HepG2 (cell line): ENCODE measurements around the gene CLIC1. TPM values are rescaled to one million over a fixed set of nuclear protein-coding genes. Genes with fewer than 3 reads are reported as not detected.

ENCODE experiments used
- CEBPG ChIP-seq: IDR thresholded peaks from 2 replicates; pipeline ENCODE4 v1.6.1; 2016
- GZF1 ChIP-seq: sonication (generic); formaldehyde crosslinking; IDR thresholded peaks from 2 replicates; pipeline ENCODE4 v1.5.1; 2020; ENCODE audit warnings: mild to moderate bottlenecking, missing genetic modification reagents
- NPAS2 ChIP-seq: sonication (generic); formaldehyde crosslinking; IDR thresholded peaks from 2 replicates; pipeline ENCODE4 v1.8.0; 2022; ENCODE audit warnings: mild to moderate bottlenecking, missing genetic modification reagents, borderline replicate concordance
- PAF1 ChIP-seq: IDR thresholded peaks from 2 replicates; pipeline ENCODE4 v1.6.1; 2016; ENCODE audit warnings: missing genetic modification reagents, missing compliant biosample characterization
- SMYD3 ChIP-seq: sonication (generic); formaldehyde crosslinking; IDR thresholded peaks from 2 replicates; pipeline ENCODE4 v1.8.1; 2023; ENCODE audit warnings: mild to moderate bottlenecking, missing genetic modification reagents
- SOX6 ChIP-seq, 2 experiments: fragments of 450-650 bp in 1 of 2; sonication (generic) in 1 of 2; formaldehyde crosslinking in 1 of 2; IDR thresholded peaks; 2 replicates each; pipeline versions ENCODE4 v1.4.0 to v1.6.1; 2017 to 2020; ENCODE audit warnings: antibody characterized with exemption in 1 of 2, mild to moderate bottlenecking in 1 of 2, missing genetic modification reagents in 1 of 2
- TCF7L2 ChIP-seq: IDR thresholded peaks from 2 replicates; pipeline ENCODE4 v1.6.1; 2011; ENCODE audit warnings: mild to moderate bottlenecking, low read depth, low read length, moderate library complexity
- ZBTB3 ChIP-seq: sonication (generic); formaldehyde crosslinking; IDR thresholded peaks from 2 replicates; pipeline ENCODE4 v1.4.0; 2020; ENCODE audit warnings: low read depth, mild to moderate bottlenecking, moderate library complexity, missing genetic modification reagents, borderline replicate concordance
- ZKSCAN1 ChIP-seq: fragments of 150-350 bp; IDR thresholded peaks from 2 replicates; pipeline ENCODE4 v1.6.1; 2014; ENCODE audit warnings: low read length
- ZNF12 ChIP-seq: sonication (generic); formaldehyde crosslinking; IDR thresholded peaks from 2 replicates; pipeline ENCODE4 v1.5.0; 2020; ENCODE audit warnings: missing genetic modification reagents
- ZNF124 ChIP-seq: sonication (generic); formaldehyde crosslinking; IDR thresholded peaks from 2 replicates; pipeline ENCODE4 v1.4.0; 2020; ENCODE audit warnings: missing genetic modification reagents
- ZNF20 ChIP-seq: sonication (generic); formaldehyde crosslinking; IDR thresholded peaks from 2 replicates; pipeline ENCODE4 v1.4.0; 2020; ENCODE audit warnings: mild to moderate bottlenecking, moderate library complexity, missing genetic modification reagents
- ZNF367 ChIP-seq: sonication (generic); formaldehyde crosslinking; IDR thresholded peaks from 2 replicates; pipeline ENCODE4 v1.4.0; 2020; ENCODE audit warnings: missing genetic modification reagents, borderline replicate concordance
- ZNF432 ChIP-seq: sonication (generic); formaldehyde crosslinking; IDR thresholded peaks from 2 replicates; pipeline ENCODE4 v1.5.0; 2020; ENCODE audit warnings: missing genetic modification reagents, mild to moderate bottlenecking, borderline replicate concordance
- polyA plus RNA-seq, 8 experiments: library from polyadenylated mRNA; depleted of rRNA in 3 of 8; stranded (reverse) in 7 of 8; unstranded in 1 of 8; fragments of >200 nt; fragmentation: Illumina TruSeq in 4 of 8; extraction: Trizol in 4 of 8; gene quantifications; 2 replicates each; pipeline versions ENCODE4 v1.2.1 to v1.2.3, GENCODE V29; 2011 to 2016; ENCODE audit warnings: low read depth in 4 of 8, missing spikeins in 1 of 8, mixed read lengths in 1 of 8; ENCODE audit not compliant: insufficient read depth in 1 of 8
- total RNA-seq, 5 experiments: library from RNA; depleted of rRNA; stranded (reverse); fragments of >200 nt; fragmentation: Illumina TruSeq; extraction: Trizol; gene quantifications; 2 replicates each; pipeline ENCODE4 v1.2.3, GENCODE V29; 2016; ENCODE audit warnings: low read depth in 1 of 5
- TF ChIP-seq, protein P1 (sequence below): sonication (generic); formaldehyde crosslinking; IDR thresholded peaks from 2 replicates; pipeline ENCODE4 v1.5.0; 2020; ENCODE audit warnings: missing genetic modification reagents
- TF ChIP-seq, protein P2 (sequence below): sonication (generic); formaldehyde crosslinking; IDR thresholded peaks from 2 replicates; pipeline ENCODE4 v1.4.0; 2020; ENCODE audit warnings: low read depth, missing genetic modification reagents
- TF ChIP-seq, protein P3 (sequence below): sonication (generic); formaldehyde crosslinking; IDR thresholded peaks from 2 replicates; pipeline ENCODE4 v1.9.0; 2021; ENCODE audit warnings: missing genetic modification reagents, borderline replicate concordance
- TF ChIP-seq, protein P4 (sequence below): sonication (generic); formaldehyde crosslinking; IDR thresholded peaks from 2 replicates; pipeline ENCODE4 v1.8.1; 2022; ENCODE audit warnings: mild to moderate bottlenecking, missing genetic modification reagents
- TF ChIP-seq, protein P5 (sequence below): conservative IDR thresholded peaks from 2 replicates; pipeline ENCODE4 v1.6.1; 2018; ENCODE audit warnings: missing genetic modification reagents

Gene CLIC1
- total and polyA plus RNA-seq, 2 of the 13 experiments (the other 11 are each of a cell fraction or from before 2014, with no cell fraction given) = 602 to 891 TPM

DNA sequence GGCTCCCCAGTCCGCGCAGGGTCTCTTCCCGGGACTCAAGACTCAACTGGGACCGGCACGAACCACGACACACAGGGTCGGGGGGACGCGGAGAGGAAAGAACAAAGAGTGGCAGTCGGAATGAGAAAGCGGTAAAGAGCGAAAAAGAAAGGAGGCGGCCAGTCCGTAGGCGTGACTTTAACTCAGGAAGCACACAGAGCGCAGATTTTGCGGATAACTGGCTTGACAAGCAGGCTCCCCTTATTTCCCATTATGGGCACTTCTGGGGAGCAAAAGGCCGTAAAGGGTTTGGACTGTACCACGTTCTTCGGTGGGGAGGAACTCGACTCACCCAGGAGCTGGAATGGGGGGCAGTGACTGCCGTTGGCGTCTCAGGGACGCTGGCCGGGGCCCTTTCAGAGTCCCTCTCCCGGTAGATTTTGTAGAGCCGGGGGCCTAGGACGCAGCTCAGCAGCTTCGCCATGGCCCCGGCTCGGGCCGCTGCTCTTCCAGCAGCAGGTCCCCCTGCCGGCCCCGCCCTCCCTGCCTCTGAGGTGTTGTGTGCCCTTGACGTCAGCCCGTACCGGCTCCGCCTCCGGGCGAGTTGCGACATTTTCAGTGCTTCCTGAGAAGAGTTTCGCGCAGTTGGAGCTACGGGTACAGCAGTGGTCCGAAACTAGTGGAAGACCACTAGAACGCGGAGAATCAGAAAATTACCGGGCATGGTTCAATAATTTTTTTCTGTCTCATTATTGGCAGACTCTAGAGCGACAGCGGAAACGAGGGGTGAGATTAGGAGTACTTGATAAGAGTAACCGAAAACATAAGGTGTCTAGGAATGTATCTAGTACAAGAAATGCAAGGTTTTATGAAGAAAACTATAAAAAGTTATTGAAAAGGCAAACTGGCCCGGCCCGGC, 33.3 kb downstream of the CLIC1 start, which contains the start of gene ABHD16A (continued):
- no peak for TF ChIP-seq ZNF367
- TF ChIP-seq, protein P1, sequence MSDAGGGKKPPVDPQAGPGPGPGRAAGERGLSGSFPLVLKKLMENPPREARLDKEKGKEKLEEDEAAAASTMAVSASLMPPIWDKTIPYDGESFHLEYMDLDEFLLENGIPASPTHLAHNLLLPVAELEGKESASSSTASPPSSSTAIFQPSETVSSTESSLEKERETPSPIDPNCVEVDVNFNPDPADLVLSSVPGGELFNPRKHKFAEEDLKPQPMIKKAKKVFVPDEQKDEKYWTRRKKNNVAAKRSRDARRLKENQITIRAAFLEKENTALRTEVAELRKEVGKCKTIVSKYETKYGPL (CRISPR knock-in tag) = 0 out of 2 replicates have a peak, but pooled peaks have one; percentile 17
- TF ChIP-seq SMYD3 (CRISPR knock-in tag) = peak; percentile 91; the same call in 1 of the 2 replicates
- no peak for TF ChIP-seq ZKSCAN1
- TF ChIP-seq, protein P2, sequence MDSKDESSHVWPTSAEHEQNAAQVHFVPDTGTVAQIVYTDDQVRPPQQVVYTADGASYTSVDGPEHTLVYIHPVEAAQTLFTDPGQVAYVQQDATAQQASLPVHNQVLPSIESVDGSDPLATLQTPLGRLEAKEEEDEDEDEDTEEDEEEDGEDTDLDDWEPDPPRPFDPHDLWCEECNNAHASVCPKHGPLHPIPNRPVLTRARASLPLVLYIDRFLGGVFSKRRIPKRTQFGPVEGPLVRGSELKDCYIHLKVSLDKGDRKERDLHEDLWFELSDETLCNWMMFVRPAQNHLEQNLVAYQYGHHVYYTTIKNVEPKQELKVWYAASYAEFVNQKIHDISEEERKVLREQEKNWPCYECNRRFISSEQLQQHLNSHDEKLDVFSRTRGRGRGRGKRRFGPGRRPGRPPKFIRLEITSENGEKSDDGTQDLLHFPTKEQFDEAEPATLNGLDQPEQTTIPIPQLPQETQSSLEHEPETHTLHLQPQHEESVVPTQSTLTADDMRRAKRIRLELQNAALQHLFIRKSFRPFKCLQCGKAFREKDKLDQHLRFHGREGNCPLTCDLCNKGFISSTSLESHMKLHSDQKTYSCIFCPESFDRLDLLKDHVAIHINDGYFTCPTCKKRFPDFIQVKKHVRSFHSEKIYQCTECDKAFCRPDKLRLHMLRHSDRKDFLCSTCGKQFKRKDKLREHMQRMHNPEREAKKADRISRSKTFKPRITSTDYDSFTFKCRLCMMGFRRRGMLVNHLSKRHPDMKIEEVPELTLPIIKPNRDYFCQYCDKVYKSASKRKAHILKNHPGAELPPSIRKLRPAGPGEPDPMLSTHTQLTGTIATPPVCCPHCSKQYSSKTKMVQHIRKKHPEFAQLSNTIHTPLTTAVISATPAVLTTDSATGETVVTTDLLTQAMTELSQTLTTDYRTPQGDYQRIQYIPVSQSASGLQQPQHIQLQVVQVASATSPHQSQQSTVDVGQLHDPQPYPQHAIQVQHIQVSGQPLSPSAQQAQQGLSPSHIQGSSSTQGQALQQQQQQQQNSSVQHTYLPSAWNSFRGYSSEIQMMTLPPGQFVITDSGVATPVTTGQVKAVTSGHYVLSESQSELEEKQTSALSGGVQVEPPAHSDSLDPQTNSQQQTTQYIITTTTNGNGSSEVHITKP (CRISPR knock-in tag) = peak; percentile 99
- TF ChIP-seq CEBPG (CRISPR knock-in tag) = peak; percentile 100
- TF ChIP-seq ZNF124 (CRISPR knock-in tag) = 0 out of 2 replicates have a peak, but pooled peaks have one; percentile 59
- TF ChIP-seq ZNF12 (CRISPR knock-in tag) = peak; percentile 55; the same call in 1 of the 2 replicates
- peak; percentile 42; the same call in 1 of the 2 replicates for TF ChIP-seq GZF1 (CRISPR knock-in tag)
- no peak for TF ChIP-seq ZNF20 (CRISPR knock-in tag)
- TF ChIP-seq, protein P3, sequence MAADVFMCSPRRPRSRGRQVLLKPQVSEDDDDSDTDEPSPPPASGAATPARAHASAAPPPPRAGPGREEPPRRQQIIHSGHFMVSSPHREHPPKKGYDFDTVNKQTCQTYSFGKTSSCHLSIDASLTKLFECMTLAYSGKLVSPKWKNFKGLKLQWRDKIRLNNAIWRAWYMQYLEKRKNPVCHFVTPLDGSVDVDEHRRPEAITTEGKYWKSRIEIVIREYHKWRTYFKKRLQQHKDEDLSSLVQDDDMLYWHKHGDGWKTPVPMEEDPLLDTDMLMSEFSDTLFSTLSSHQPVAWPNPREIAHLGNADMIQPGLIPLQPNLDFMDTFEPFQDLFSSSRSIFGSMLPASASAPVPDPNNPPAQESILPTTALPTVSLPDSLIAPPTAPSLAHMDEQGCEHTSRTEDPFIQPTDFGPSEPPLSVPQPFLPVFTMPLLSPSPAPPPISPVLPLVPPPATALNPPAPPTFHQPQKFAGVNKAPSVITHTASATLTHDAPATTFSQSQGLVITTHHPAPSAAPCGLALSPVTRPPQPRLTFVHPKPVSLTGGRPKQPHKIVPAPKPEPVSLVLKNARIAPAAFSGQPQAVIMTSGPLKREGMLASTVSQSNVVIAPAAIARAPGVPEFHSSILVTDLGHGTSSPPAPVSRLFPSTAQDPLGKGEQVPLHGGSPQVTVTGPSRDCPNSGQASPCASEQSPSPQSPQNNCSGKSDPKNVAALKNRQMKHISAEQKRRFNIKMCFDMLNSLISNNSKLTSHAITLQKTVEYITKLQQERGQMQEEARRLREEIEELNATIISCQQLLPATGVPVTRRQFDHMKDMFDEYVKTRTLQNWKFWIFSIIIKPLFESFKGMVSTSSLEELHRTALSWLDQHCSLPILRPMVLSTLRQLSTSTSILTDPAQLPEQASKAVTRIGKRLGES (CRISPR knock-in tag) = no peak
- TF ChIP-seq, protein P4, sequence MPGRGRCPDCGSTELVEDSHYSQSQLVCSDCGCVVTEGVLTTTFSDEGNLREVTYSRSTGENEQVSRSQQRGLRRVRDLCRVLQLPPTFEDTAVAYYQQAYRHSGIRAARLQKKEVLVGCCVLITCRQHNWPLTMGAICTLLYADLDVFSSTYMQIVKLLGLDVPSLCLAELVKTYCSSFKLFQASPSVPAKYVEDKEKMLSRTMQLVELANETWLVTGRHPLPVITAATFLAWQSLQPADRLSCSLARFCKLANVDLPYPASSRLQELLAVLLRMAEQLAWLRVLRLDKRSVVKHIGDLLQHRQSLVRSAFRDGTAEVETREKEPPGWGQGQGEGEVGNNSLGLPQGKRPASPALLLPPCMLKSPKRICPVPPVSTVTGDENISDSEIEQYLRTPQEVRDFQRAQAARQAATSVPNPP (CRISPR knock-in tag) = no peak
- TF ChIP-seq, protein P5, sequence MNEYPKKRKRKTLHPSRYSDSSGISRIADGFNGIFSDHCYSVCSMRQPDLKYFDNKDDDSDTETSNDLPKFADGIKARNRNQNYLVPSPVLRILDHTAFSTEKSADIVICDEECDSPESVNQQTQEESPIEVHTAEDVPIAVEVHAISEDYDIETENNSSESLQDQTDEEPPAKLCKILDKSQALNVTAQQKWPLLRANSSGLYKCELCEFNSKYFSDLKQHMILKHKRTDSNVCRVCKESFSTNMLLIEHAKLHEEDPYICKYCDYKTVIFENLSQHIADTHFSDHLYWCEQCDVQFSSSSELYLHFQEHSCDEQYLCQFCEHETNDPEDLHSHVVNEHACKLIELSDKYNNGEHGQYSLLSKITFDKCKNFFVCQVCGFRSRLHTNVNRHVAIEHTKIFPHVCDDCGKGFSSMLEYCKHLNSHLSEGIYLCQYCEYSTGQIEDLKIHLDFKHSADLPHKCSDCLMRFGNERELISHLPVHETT (CRISPR knock-in tag) = peak; percentile 80; the same call in 1 of the 2 replicates
- no peak for TF ChIP-seq ZNF432 (CRISPR knock-in tag)
- TF ChIP-seq TCF7L2 = no peak
- TF ChIP-seq SOX6 (IDR thresholded peaks at IDR 0.05) = no peak
- peak; percentile 47 for TF ChIP-seq SOX6 (CRISPR knock-in tag; IDR thresholded peaks at IDR 0.05)
- TF ChIP-seq NPAS2 (CRISPR knock-in tag) = no peak
- no peak for TF ChIP-seq ZBTB3 (CRISPR knock-in tag)
- TF ChIP-seq PAF1 (CRISPR knock-in tag) = no peak
